GM23338 (cell line): Measurements from ENCODE around the gene TRIM44. TPM values are rescaled to one million over a fixed set of nuclear protein-coding genes. Genes with fewer than 3 reads are reported as not detected.

ENCODE experiments used
- ATAC-seq: fragments of 200-7000 bp; cut with Tn5 transposase; 3 replicates; pipeline ENCODE4 v1.9.1; 2020
- DNase-seq: peaks from one replicate; pipeline ENCODE4 v3.0.0-alpha.2; 2015; ENCODE audit warnings: low spot score
- H2AFZ ChIP-seq: fragments of 200-600 bp; sonication (generic); 2 replicates; pipeline ENCODE4 v1.8.0; 2016; ENCODE audit warnings: antibody characterized with exemption, mild to moderate bottlenecking, moderate library complexity
- H3F3A ChIP-seq: fragments of 200-600 bp; sonication (generic); replicated peaks from 2 replicates; pipeline ENCODE4 v1.8.0; 2017; ENCODE audit warnings: antibody characterized with exemption, mixed run types, low read depth
- H3K27ac ChIP-seq: fragments of 200-600 bp; sonication (generic); 2 replicates; pipeline ENCODE4 v1.6.1; 2016; ENCODE audit warnings: low read depth
- H3K27me3 ChIP-seq: fragments of 200-600 bp; sonication (generic); 2 replicates; pipeline ENCODE4 v1.8.0; 2016; ENCODE audit warnings: mild to moderate bottlenecking, mixed run types, moderate library complexity; ENCODE audit not compliant: insufficient read depth
- H3K36me3 ChIP-seq: fragments of 200-600 bp; sonication (generic); 2 replicates; pipeline ENCODE4 v1.8.0; 2016; ENCODE audit warnings: mild to moderate bottlenecking; ENCODE audit not compliant: insufficient read depth
- H3K4me1 ChIP-seq: fragments of 200-600 bp; sonication (generic); 2 replicates; pipeline ENCODE4 v1.8.0; 2016; ENCODE audit warnings: mild to moderate bottlenecking, moderate library complexity; ENCODE audit not compliant: insufficient read depth
- H3K4me2 ChIP-seq: fragments of 200-600 bp; sonication (generic); 2 replicates; pipeline ENCODE4 v1.7.1; 2017; ENCODE audit warnings: mixed run types
- H3K4me3 ChIP-seq: fragments of 200-600 bp; sonication (generic); 2 replicates; pipeline ENCODE4 v1.6.1; 2016; ENCODE audit warnings: mixed run types
- H3K79me2 ChIP-seq: fragments of 200-600 bp; sonication (generic); replicated peaks from 2 replicates; pipeline ENCODE4 v1.8.0; 2017; ENCODE audit warnings: mild to moderate bottlenecking; ENCODE audit not compliant: insufficient read depth
- H3K9me2 ChIP-seq: fragments of 200-600 bp; sonication (generic); 2 replicates; pipeline ENCODE4 v1.8.0; 2017; ENCODE audit not compliant: insufficient read depth
- H4K20me1 ChIP-seq: fragments of 200-600 bp; sonication (generic); replicated peaks from 2 replicates; pipeline ENCODE4 v1.8.0; 2017; ENCODE audit warnings: mild to moderate bottlenecking; ENCODE audit not compliant: insufficient read depth
- H3K27ac Mint-ChIP-seq: 2 replicates; pipeline ENCODE4 v1.8.0; 2020; ENCODE audit warnings: inconsistent platforms, mild to moderate bottlenecking, moderate library complexity, mixed read lengths
- H3K27me3 Mint-ChIP-seq: 3 replicates; pipeline ENCODE4 v1.8.0; 2022; ENCODE audit warnings: low read depth, mild to moderate bottlenecking, moderate library complexity, mixed read lengths, inconsistent platforms; ENCODE audit not compliant: insufficient read depth, poor library complexity
- H3K36me3 Mint-ChIP-seq: 3 replicates; pipeline ENCODE4 v1.8.0; 2021; ENCODE audit warnings: low read depth, mild to moderate bottlenecking, inconsistent platforms, moderate library complexity, mixed read lengths
- H3K4me1 Mint-ChIP-seq: 3 replicates; pipeline ENCODE4 v1.8.0; 2020; ENCODE audit warnings: mild to moderate bottlenecking, inconsistent platforms, mixed read lengths
- H3K4me3 Mint-ChIP-seq: 3 replicates; pipeline ENCODE4 v1.8.0; 2021; ENCODE audit warnings: moderate library complexity, mild to moderate bottlenecking, inconsistent platforms, mixed read lengths
- H3K9me3 Mint-ChIP-seq: 3 replicates; pipeline ENCODE4 v1.8.0; 2020; ENCODE audit warnings: moderate library complexity, mild to moderate bottlenecking, inconsistent platforms, mixed read lengths
- CREB1 ChIP-seq: fragments of 250-450 bp; sonication (Bioruptor Pico); IDR thresholded peaks from 2 replicates; pipeline ENCODE4 v1.5.0; 2020; ENCODE audit warnings: low read depth, mild to moderate bottlenecking, moderate library complexity
- CTCF ChIP-seq, 2 experiments: fragments of 200-600 bp in 1 of 2; sonication (generic) in 1 of 2; conservative IDR thresholded peaks; 2 replicates each; pipeline versions ENCODE4 v1.5.1 to v1.6.1; 2016 to 2017; ENCODE audit warnings: antibody characterized with exemption in 2 of 2, low read depth in 2 of 2, mild to moderate bottlenecking in 2 of 2, moderate library complexity in 1 of 2
- ETS1 ChIP-seq: IDR thresholded peaks from 2 replicates; pipeline ENCODE4 v1.6.1; 2016; ENCODE audit warnings: antibody characterized with exemption
- EZH2 ChIP-seq: fragments of 200-600 bp; sonication (generic); IDR thresholded peaks from one replicate; pipeline ENCODE4 v1.8.0; 2017; ENCODE audit warnings: antibody characterized with exemption, mild to moderate bottlenecking, low read depth; ENCODE audit not compliant: unreplicated experiment
- EZH2phosphoT487 ChIP-seq: fragments of 200-600 bp; sonication (generic); IDR thresholded peaks from one replicate; pipeline ENCODE4 v1.8.1; 2018; ENCODE audit warnings: antibody characterized with exemption; ENCODE audit not compliant: unreplicated experiment
- JUNB ChIP-seq: IDR thresholded peaks from one replicate; pipeline ENCODE4 v1.6.1; 2016; ENCODE audit warnings: antibody characterized with exemption; ENCODE audit not compliant: unreplicated experiment
- NANOG ChIP-seq: IDR thresholded peaks from 2 replicates; pipeline ENCODE4 v1.6.1; 2016; ENCODE audit warnings: antibody characterized with exemption, borderline replicate concordance
- POLR2AphosphoS5 ChIP-seq: IDR thresholded peaks from 2 replicates; pipeline ENCODE4 v1.6.1; 2016; ENCODE audit warnings: antibody characterized with exemption, low read depth
- REST ChIP-seq: IDR thresholded peaks from one replicate; pipeline ENCODE4 v1.6.1; 2018; ENCODE audit warnings: antibody characterized with exemption; ENCODE audit not compliant: unreplicated experiment
- STAT1 ChIP-seq: IDR thresholded peaks from one replicate; pipeline ENCODE4 v1.6.1; 2016; ENCODE audit warnings: antibody characterized with exemption; ENCODE audit not compliant: unreplicated experiment
- ZNF114 ChIP-seq: fragments of 250-450 bp; sonication (Bioruptor Pico); IDR thresholded peaks from 2 replicates; pipeline ENCODE4 v1.5.0; 2020; ENCODE audit warnings: mild to moderate bottlenecking, moderate library complexity
- ZNF331 ChIP-seq: fragments of 250-450 bp; sonication (Bioruptor Pico); IDR thresholded peaks from 2 replicates; pipeline ENCODE4 v1.5.0; 2020; ENCODE audit warnings: low read depth, mild to moderate bottlenecking, moderate library complexity
- ZNF462 ChIP-seq: fragments of 250-450 bp; sonication (Bioruptor Pico); IDR thresholded peaks from 2 replicates; pipeline ENCODE4 v1.5.0; 2020; ENCODE audit warnings: mild to moderate bottlenecking, moderate library complexity
- polyA plus RNA-seq: library from polyadenylated mRNA; unstranded; fragments of >200 nt; fragmentation: Nextera tagmentation; extraction: Ambion mirVana; gene quantifications from 2 replicates; pipeline ENCODE4 v1.2.1, GENCODE V29; 2016
- total RNA-seq: library from RNA; depleted of rRNA; stranded (reverse); fragments of >200 nt; shearing (Covaris generic); gene quantifications from 2 replicates; pipeline ENCODE4 v1.2.3, GENCODE V29; 2014

TRIM44 gene
- total and polyA plus RNA-seq, 2 experiments from 2014 or later = 10.3 to 10.4 TPM

- Mint-ChIP-seq H3K27ac (no peak overlapping the region), H3K9me3 (no peaks in the 10 kb centered on the region), H3K4me3 (no peak overlapping the region), H3K4me1 (peaks cover 7% of the 10 kb centered on the region; the same call in 1 of the 3 replicates), H3K36me3 (0 out of 3 replicates have a peak, but pooled peaks cover 3% of the 10 kb centered on the region), H3K27me3 (peaks cover 1% of the 10 kb centered on the region)
- no peaks in the 10 kb centered on the region for H3K27me3 ChIP-seq
- TF ChIP-seq ETS1 (no peak), STAT1 (no peak), CREB1 (CRISPR knock-in tag) (no peak), ZNF331 (CRISPR knock-in tag) (no peak), CTCF (conservative IDR thresholded peaks at IDR 0.05; ENCODE audit: low read depth in 2 of 2) (no peak), EZH2 (no peak), REST (no peak), NANOG (no peak), POLR2AphosphoS5 (no peak), ZNF462 (CRISPR knock-in tag) (no peak), JUNB (no peak), ZNF114 (no peak), EZH2phosphoT487 (no peak)
- no peaks in the 10 kb centered on the region for H3K79me2 ChIP-seq
- no peak overlapping the region for H3K4me3 ChIP-seq
- ATAC-seq (no peak), DNase-seq (no peak)
- H3F3A ChIP-seq = no peaks in the 10 kb centered on the region
- H3K4me1 ChIP-seq = peaks cover 7% of the 10 kb centered on the region
- no peaks in the 10 kb centered on the region for H4K20me1 ChIP-seq
- H3K27ac ChIP-seq = no peak overlapping the region
- no peak overlapping the region for H3K4me2 ChIP-seq
- H3K9me2 ChIP-seq = no peaks in the 10 kb centered on the region
- no peaks in the 10 kb centered on the region for H3K36me3 ChIP-seq
- no peak overlapping the region for H2AFZ ChIP-seq
These were observed 99.3 kb downstream of the TRIM44 start for GRCh38 chr11:35761899-35762298.
